Esophagus muscularis mucosa (tissue), 4 donors: Measurements from ENCODE around the gene HAUS8. TPM values are rescaled to one million over a fixed set of nuclear protein-coding genes. Genes with fewer than 3 reads are reported as not detected.
"Not testable (repeated sequence)": the region's sequence is repeated elsewhere in the genome, so short reads cannot be mapped to it uniquely, and the experiment has no call there.

ENCODE experiments used
- DNase-seq: peaks from one replicate; pipeline ENCODE4 v3.0.0-alpha.2; 2017; ENCODE audit errors: extremely low spot score
- H3K27ac ChIP-seq, 4 donors: fragments of 200-600 bp; sonication (generic); replicated peaks in 1 of 4; 1 replicate in 3 of 4; 2 replicates in 1 of 4; pipeline ENCODE4 v1.5.1; 2016 to 2019; ENCODE audit warnings: mild to moderate bottlenecking in 1 of 4
- H3K27me3 ChIP-seq, 4 donors: fragments of 200-600 bp; sonication (generic); one replicate each; pipeline versions ENCODE4 v1.5.1 to v1.6.0; 2016 to 2019
- H3K36me3 ChIP-seq, 4 donors: fragments of 200-600 bp; sonication (generic); one replicate each; pipeline ENCODE4 v1.5.1; 2016 to 2019
- H3K4me1 ChIP-seq, 4 donors: fragments of 200-600 bp; sonication (generic); one replicate each; pipeline ENCODE4 v1.5.1; 2016 to 2019
- H3K4me3 ChIP-seq, 4 donors: fragments of 200-600 bp; sonication (generic); 1 replicate in 2 of 4; 2 replicates in 2 of 4; pipeline ENCODE4 v1.5.1; 2016 to 2019; ENCODE audit warnings: mild to moderate bottlenecking in 4 of 4, moderate library complexity in 1 of 4
- H3K9me3 ChIP-seq, 4 donors: fragments of 200-600 bp; sonication (generic); 1 replicate in 3 of 4; 2 replicates in 1 of 4; pipeline ENCODE4 v1.5.1; 2016 to 2019
- CTCF ChIP-seq, 3 experiments: fragments of 200-600 bp in 2 of 3; fragments of 450-650 bp in 1 of 3; sonication (generic) in 2 of 3; IDR thresholded peaks; one replicate each; pipeline ENCODE4 v1.5.1; 2017 to 2019; ENCODE audit warnings: antibody characterized with exemption in 3 of 3, mild to moderate bottlenecking in 2 of 3, moderate library complexity in 1 of 3
- EP300 ChIP-seq: sonication (generic); formaldehyde crosslinking; IDR thresholded peaks from one replicate; pipeline ENCODE4 v1.6.1; 2017; ENCODE audit warnings: antibody characterized with exemption
- POLR2A ChIP-seq: fragments of 450-650 bp; IDR thresholded peaks from one replicate; pipeline ENCODE4 v1.6.1; 2017; ENCODE audit warnings: antibody characterized with exemption, moderate library complexity, mild to moderate bottlenecking, low read depth
- POLR2AphosphoS5 ChIP-seq, 2 donors: sonication (generic); formaldehyde crosslinking; IDR thresholded peaks; one replicate each; pipeline ENCODE4 v1.6.1; 2017; ENCODE audit warnings: antibody characterized with exemption in 2 of 2
- WGBS: methylation state at CpG from one replicate; pipeline ENCODE4 v1.1.5; 2018; 5-methylcytosine and 5-hydroxymethylcytosine counted together
- intact Hi-C: fragments of 100-400 bp; cut with DNase I; formaldehyde crosslinking; loops from one replicate; pipeline ENCODE4 v1.15.1; 2023
- total RNA-seq, 4 donors: library from RNA; depleted of rRNA; stranded (reverse); fragments of >200 nt; gene quantifications; one replicate each; pipeline versions ENCODE4 v1.1.0 to v1.2.1, GENCODE V29; 2016

HAUS8 gene
- total RNA-seq, 4 donors from 2014 or later = 3.3 to 6.6 (median 4.6) TPM

GRCh38 chr19:17020385-17020784 is 54.9 kb downstream of the HAUS8 start:
- intact Hi-C loops = no loop called here
- Histone ChIP-seq H3K4me3 (no peak overlapping the region), H3K27ac (no peak overlapping the region), H3K9me3 (peaks cover 0 to 29% (median 21%) of the 10 kb centered on the region in 4 donors), H3K4me1 (peaks cover 0 to 3% (median 0%) of the 10 kb centered on the region in 4 donors), H3K27me3 (peaks cover 0 to 39% (median 8%) of the 10 kb centered on the region in 4 donors), H3K36me3 (peaks cover 0 to 2% (median 0%) of the 10 kb centered on the region in 4 donors)
- no peak for DNase-seq
- no peak for TF ChIP-seq CTCF (IDR thresholded peaks at IDR 0.05)
- TF ChIP-seq EP300 = no peak
- no peak for TF ChIP-seq POLR2A
- TF ChIP-seq POLR2AphosphoS5 (IDR thresholded peaks at IDR 0.05) = no peak

GRCh38 chr19:17014212-17014861 is 60.9 kb downstream of the HAUS8 start:
- intact Hi-C loops, H3K4me1 ChIP-seq, DNase-seq, H3K9me3 ChIP-seq, H3K36me3 ChIP-seq, H3K4me3 ChIP-seq, H3K27ac ChIP-seq: not testable (repeated sequence)
- WGBS = 73% methylated on average over 9 of the region's 9 CpGs
- H3K27me3 ChIP-seq = peaks cover 0 to 30% (median 0%) of the 10 kb centered on the region in 4 donors

DNA sequence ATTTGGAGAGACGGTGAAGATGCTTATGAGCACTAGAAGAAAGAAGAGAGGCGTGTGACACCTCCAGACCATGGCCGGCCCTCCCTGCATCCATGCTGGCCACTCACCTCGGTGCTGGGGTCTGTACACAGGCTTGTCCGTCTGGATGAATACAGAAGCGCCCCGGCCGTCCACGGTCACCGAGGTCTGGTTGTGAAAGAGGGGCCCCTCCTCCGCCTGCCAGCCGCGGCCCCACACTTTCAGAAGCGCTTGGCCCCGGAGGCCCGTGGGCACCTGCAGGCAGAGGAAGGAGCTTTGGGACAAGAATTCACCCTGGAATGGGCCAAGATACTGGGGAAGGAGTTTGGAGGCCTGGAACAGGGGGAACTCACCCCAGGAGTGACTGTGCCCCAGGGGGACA is 63.8 kb downstream of the HAUS8 start:
- peaks cover 0 to 30% (median 0%) of the 10 kb centered on the region in 4 donors for H3K27me3 ChIP-seq
- H3K9me3 ChIP-seq = peaks cover 0 to 9% (median 3%) of the 10 kb centered on the region in 4 donors
- no peak for TF ChIP-seq POLR2A
- TF ChIP-seq CTCF (IDR thresholded peaks at IDR 0.05) = no peak
- no peak for TF ChIP-seq EP300
- no peak for TF ChIP-seq POLR2AphosphoS5 (IDR thresholded peaks at IDR 0.05)
- peaks cover 0 to 21% (median 0%) of the 10 kb centered on the region in 4 donors for H3K36me3 ChIP-seq
- no peak overlapping the region for H3K4me3 ChIP-seq
- intact Hi-C loops = no loop called here
- H3K4me1 ChIP-seq = no peaks in the 10 kb centered on the region
- H3K27ac ChIP-seq = no peak overlapping the region
- DNase-seq = no peak
- WGBS = 84% methylated on average over 10 of the region's 16 CpGs

GRCh38 chr19:17006579-17006978 is 68.7 kb downstream of the HAUS8 start:
- Histone ChIP-seq H3K9me3 (peaks cover 0 to 9% (median 3%) of the 10 kb centered on the region in 4 donors), H3K4me3 (no peak overlapping the region), H3K4me1 (no peaks in the 10 kb centered on the region), H3K27ac (no peak overlapping the region), H3K36me3 (peaks cover 0 to 23% (median 0%) of the 10 kb centered on the region in 4 donors), H3K27me3 (peaks cover 0 to 16% (median 0%) of the 10 kb centered on the region in 4 donors)
- TF ChIP-seq POLR2AphosphoS5 (IDR thresholded peaks at IDR 0.05) (no peak), CTCF (IDR thresholded peaks at IDR 0.05) (no peak), POLR2A (no peak), EP300 (no peak)
- intact Hi-C loops = no loop called here
- no peak for DNase-seq
- 95% methylated on average over 3 of the region's 3 CpGs for WGBS

GRCh38 chr19:17005000-17005399 is 70.3 kb downstream of the HAUS8 start:
- Histone ChIP-seq H3K4me1 (no peaks in the 10 kb centered on the region), H3K36me3 (peaks cover 0 to 25% (median 0%) of the 10 kb centered on the region in 4 donors), H3K27ac (no peak overlapping the region), H3K4me3 (no peak overlapping the region), H3K9me3 (peaks cover 0 to 9% (median 3%) of the 10 kb centered on the region in 4 donors), H3K27me3 (peaks cover 0 to 21% (median 0%) of the 10 kb centered on the region in 4 donors)
- TF ChIP-seq POLR2A (no peak), POLR2AphosphoS5 (IDR thresholded peaks at IDR 0.05) (no peak), CTCF (IDR thresholded peaks at IDR 0.05) (no peak), EP300 (no peak)
- intact Hi-C loops = no loop called here
- DNase-seq = no peak
- 40% methylated on average over 1 of the region's 3 CpGs for WGBS
